ENCODE data around the gene PRKCB.

Gene PRKCB

DNA sequence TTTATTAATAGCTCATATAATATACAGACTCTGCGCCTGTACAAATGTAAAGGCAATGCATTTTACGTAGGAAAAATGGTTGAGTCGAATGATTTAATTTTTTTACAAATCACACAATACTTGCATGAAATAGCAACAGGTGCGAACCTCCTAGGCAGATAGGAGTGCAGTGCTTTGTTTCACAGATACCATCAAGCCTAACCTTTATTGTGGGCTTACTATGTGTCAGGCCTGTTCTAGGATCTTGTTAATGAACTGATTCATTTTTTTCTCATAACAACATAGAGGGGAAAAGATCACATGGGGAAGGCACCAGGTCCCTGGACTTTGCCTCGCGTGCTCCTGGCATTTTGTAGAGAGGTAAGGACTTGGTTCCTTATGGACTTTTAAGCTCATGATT, 107.8 kb downstream of the PRKCB start:
- no peak for DNase-seq (ENCODE audit: low spot score)

DNA sequence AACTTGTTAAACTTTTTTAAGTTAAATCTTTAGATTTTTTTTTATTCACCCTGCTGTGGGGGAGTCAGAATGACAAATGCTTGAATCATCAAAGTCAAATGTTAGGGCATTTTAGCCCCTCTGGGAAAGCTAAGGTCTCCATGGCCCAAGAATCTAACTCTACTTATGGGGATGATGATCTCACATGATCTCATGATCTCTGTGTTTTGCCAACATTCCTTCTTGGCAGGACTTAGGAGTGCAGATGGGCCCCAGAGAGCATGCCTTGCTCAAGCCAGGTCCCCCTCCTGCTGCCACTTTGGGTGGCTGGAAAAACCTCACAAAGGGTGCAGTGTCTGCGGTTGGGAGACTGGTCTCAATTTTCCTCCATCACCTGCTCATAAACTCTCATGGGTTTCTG, 108.6 kb downstream of the PRKCB start:
- DNase-seq (ENCODE audit: low spot score): no peak

DNA sequence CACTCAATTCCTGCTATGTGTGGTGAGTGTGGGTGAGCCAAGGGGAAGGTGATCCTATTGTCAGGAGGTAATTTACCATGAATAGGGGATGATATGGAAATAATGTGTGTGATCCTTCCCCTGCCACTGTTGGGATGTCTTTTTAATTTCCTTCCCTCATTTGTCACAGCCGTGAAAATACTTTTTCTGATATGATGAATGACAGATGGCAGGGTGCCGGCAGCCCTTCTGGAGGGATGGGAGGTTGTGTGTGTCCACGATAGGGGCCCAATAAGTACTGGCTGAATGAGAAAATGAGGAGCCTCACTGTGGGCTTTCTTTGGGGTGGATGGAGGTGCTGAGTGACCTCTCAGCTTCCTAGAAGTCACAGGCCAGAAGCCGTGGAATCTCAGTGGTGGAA, 109.5 kb downstream of the PRKCB start:
- no peak for DNase-seq (ENCODE audit: low spot score)

DNA sequence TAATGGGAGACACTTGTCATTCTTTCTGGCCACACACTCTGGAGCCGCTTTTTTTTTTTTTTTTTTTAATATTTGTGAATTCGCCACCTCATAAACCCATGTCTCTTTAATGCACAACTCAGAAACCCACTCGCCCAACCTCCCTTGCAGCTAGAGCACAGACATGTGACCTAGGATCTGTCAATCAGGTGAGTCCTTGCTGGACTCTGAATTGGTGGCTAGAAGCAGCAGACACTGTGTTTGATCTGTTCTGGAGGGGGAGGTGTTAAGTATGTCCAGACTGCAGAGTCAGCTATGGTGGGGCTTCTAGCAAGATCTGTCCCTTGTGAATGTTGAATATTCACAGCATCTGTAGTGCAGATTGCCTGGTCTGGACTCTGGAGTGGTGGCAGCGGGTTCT, 112.1 kb downstream of the PRKCB start:
- DNase-seq (ENCODE audit: low spot score): no peak

DNA sequence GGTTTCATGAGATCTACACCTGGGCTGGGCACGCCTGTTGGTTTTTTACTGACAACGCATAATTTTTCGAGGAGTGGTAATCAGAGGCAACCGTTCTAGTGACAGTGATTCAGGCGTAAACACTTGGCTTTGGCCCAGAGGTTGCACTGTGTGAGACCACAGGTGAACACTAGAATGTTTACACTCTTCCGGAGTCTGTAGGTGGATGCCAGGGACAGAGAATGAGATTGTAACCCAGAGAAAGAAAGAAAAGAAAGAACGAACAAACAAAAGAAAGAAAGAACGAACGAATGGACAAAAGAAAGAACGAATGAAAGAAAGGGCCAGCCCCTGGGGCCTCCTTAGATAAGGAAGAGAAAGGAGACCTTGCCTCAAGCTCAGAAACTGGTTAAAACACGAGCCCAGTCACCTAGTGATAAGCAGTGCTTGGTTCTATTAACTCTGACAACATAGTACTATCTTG, 113.2 kb downstream of the PRKCB start:
- DNase-seq (ENCODE audit: low spot score): peak; percentile 37

DNA sequence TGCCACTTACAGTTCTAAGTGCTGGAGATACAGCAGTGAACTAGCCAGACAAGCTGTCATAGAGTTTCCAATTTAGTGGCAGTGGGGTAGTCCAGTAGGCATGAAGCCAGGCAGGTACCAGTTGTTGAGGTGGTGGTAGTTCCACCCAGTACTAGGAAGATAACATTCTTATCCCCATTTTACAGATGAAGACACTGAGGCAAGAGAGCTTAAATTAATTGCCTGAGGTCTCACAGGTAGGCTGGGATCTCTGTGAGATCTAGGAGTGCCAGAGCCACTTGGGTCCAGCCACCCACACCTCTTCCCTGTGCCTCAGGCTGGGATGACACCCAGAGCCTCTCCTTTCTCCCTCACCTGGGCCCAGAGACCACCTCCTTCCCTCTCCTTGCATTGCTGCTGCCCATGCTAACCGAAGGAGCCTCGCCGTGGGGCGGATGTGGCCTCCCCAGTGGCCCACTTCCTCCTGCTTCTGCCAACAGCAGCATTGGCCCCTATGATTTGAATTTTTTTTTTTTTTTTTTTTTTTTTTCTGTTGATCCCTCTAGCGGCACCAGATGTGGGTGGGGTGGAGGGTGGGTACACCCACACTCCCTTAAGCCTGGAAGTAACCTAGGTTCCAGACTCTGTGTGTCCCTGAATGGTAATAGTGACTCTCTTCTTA, 114.0 kb downstream of the PRKCB start:
- DNase-seq (ENCODE audit: low spot score): peak; percentile 69

DNA sequence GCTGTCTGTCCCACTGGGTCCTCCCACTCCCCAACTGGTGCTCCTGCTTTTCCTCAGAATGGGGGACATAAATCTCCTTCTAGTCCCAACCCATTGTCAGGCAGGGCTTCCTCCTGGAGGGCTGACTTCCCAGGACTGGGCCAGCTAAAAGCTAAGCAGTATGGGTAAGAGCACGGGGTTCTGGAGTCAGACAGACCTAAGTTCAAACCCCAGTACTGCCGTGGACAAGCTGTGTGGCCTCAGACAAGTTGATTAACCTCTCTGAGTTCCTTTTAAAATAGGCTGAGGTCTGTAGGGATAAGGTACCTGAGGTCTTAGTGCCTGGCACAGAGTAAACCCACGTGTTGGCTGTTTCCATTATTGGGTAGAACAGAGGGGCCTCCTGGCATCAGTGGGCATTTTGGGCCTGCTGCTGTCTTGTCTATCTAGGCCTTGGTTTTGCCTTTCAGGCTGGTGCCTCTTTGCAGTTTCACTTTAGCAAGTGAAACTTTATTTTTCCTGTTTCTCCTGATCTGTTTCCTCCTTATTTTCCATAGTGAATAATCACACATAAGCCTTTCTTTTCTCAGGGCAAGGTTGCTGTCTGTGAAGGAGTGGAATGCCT, 114.6 kb downstream of the PRKCB start:
- no peak for DNase-seq (ENCODE audit: low spot score)

DNA sequence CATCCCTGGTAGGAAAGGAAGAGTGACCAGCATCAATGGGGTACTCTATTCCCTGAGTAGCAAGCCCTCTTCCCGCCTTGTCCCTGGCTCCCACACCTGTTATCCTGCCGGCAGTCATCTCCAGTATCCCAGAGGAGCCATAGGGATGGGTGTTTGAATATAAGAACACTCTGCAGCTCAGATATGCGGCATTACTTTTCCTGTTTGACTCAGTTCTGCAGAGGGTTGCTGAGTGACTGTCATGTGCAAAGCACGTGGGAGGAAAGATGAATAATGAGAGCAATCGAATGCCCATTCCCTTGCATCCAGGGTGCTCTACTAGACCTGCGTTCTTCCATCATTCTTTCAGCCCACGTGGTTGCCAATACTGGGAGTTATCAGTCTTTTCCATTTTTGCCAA, 115.1 kb downstream of the PRKCB start:
- peak; percentile 60 for DNase-seq (ENCODE audit: low spot score)

DNA sequence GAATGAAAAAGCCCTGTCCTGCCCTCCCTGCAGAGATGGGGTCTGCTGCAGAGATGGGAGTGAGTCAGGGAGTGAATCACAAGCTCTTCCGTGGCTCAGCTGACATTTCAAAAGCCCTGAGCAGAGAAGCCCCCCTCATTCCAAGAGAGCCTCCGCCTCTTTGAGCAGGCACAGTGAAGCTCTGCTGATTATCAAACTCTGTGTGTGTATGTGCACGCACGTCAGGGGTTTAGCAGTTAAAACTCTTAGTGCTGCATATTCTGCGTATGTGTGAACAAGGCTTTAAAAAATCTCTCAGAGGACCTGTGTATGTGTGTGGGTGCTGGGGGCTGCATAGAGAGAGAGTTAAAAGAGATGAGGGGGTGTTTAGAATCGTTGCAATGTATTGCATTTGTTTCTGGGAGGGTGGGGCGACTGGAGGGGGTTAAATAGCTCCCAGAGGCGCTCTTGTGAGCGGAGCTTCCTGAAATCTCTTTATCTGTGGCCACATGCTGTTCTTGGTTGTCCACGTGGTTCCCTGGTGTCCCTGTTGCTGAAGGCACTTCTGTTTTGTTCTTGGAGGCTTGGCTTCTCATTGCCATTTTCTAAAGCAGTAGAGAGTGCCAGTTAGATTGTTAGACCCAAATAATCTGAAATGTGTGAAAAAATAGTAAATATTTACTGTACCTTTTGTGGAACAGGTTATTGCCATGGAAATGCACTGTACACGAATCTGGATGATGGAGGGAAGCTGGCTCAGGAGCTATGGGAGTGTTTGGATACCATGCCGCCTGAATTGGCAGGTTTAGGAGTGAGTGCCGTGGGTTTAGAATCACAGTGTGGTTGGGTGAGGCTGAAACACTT, 116.6 kb downstream of the PRKCB start:
- DNase-seq (ENCODE audit: low spot score): no peak

DNA sequence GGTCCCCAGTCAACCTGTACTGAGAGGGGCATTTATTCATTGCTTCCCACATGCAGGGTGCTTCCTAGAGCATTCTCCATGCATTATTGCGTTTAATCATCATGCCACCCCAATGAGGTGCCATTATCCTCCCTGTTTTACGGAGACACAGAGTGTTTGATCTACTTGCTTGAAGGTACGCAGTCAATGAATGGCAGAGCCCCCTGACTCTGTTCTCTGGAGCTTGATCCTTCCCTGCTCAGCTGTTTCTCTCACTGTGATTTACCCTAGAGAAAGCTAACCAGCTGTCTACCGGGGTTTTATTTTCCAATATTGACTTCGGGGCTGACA, 117.2 kb downstream of the PRKCB start:
- no peak for DNase-seq (ENCODE audit: low spot score)

DNA sequence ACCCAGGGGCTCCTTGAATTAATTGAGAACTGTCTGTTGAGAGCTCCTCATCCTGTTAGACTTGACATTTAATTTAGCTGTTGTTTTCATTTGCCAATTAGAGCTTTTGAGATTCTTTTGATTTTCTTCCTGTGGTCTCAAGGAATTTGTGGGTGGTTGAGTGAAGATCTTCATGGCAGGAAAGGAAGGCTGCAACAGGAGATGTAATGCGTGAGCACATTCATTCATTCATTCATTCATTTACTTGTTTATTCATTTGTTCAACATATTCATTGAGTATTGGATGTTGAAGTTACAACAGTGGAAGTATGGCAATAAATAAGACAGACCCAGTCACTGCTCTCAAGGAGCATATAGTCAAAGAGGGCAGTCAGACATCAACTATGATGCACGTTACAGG, 117.7 kb downstream of the PRKCB start:
- no peak for DNase-seq (ENCODE audit: low spot score)

DNA sequence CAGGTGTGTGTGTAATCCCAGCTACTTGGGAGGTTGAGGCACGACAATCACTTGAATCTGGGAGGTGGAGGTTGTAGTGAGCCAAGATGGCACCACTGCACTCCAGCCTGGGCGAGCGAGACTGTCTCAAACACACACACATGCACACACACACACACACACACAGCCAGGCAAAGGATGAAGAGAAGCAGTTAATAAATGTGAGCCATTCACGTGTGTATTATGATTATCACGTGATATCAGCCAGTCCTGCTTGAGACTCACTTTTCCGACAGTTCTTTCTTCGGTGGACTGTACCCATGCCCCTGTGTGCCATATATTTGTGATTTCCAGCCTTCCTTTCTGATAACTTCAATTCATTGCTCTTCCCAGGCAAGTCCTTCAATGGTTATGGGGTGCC, 119.3 kb downstream of the PRKCB start:
- no peak for DNase-seq (ENCODE audit: low spot score)

DNA sequence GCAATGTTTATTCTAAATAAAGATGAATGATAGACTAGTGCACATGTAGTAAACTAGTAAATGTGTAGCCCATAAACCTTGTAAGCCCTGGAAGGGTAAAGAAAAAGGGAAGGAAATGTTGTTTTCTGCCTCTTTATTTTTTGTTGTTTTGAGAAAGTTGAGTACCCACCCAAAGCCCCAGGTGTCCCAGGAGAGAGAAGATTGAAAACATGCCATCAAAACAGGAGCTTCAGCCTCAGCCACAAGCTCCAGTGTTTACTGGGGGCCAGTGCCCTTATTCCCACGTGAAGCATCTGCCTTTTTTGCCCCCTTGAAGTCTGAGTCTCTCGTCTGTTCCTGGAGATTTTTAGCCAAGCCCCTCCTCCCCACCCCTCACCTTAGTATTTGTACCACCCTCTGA, 121.5 kb downstream of the PRKCB start:
- DNase-seq (ENCODE audit: low spot score): no peak

DNA sequence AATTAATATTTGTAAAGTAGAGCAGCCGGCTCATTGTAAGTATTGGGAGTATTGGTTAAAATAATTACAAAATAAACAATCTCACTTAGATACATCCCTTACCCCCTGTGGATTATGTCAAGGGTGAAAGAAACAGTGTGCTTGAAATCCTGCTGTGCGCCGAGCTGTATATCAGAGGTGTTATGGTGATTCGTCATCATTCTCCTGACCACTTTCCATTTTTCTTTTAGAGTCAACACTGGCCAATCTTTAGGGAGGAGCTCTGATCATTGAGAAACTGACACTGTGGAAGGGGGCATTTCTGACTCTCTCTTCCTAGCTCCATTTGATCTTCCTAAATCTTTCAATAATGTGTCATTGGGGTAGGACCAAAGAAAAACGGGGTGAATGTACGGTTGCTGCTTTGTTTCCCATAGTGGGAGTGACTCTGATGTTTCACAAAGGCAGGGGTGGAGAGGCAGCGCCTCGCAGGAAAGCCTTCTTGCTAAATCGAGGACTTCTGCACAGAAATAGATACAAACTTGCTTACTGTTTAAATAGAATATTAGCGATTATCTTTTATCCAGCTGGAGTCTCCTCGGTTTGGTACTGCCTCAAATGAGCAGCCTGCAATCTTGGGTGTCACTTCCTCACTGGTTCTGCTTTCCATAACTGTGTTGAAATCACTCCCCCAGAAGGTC, 123.4 kb downstream of the PRKCB start:
- no peak for DNase-seq (ENCODE audit: low spot score)

DNA sequence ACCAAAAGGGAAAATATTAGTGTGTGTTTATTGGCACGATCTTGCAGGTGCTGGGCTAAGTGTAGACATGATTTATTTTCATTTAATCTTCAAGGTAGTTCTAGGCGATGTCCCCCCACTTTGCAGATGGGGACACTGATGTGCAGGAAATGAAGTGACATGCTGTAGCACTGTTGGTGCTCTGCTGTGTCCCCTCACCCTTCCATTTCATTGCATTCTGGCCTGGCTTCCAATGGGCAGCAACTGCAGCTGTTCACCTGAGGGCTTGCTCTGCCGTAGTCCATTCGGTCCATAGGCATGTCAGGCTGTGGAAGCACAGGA, 123.9 kb downstream of the PRKCB start:
- no peak for DNase-seq (ENCODE audit: low spot score)

DNA sequence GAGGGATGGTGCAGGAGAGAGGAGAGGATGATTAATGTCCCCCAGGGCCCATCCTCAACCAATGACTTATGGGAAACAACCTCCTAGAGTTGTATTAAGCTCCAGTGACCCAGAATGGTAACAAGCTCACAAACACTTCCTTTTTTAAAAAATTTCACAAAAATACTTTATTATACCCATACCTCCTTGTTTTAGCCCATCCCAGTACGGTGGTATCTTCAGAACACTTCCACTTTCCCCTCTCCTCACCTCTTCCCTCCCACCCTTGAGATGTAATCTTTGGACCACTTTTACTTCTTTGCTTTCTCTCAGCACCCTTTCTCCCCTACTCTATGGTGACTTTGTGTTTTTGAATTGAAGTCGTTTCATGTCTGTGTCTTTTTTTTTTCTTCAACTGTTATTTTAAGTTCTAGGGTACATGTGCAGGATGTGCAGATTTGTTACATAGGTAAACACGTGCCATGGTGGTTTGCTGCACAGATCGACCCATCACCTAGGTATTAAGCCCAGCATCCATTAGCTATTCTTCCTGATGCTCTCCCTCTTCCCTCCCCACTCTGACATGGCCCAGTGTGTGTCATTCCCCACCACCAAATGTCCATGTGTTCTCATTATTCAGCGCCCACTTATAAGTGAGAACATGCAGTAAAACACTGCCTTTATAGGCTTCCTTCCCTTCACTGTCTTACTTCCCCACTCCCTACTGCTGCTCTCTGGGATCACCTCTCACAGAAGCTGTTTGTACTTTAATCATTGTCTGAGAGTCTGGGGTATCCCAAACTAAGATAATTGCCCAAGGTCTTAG, 124.5 kb downstream of the PRKCB start:
- DNase-seq (ENCODE audit: low spot score): no peak

DNA sequence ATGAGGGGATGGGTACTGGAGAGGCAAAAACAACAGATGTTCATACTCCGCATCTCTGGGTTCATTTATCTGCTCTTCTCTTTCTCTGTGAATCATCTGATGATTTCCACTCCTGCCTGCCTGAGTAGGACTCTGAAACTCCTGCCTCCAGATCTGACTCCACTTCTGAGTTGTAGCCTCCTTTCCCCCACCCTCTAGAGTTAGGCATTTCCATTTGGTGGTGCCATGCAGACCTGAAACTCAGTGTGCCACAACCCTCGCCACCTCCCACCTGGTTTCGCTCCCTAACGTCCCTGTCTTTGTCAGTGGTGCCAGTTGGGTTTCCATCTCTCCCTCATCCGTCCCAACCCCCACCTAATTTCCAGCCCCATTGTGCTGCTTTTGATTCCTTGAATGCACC, 126.2 kb downstream of the PRKCB start:
- DNase-seq (ENCODE audit: low spot score): peak; percentile 66

DNA sequence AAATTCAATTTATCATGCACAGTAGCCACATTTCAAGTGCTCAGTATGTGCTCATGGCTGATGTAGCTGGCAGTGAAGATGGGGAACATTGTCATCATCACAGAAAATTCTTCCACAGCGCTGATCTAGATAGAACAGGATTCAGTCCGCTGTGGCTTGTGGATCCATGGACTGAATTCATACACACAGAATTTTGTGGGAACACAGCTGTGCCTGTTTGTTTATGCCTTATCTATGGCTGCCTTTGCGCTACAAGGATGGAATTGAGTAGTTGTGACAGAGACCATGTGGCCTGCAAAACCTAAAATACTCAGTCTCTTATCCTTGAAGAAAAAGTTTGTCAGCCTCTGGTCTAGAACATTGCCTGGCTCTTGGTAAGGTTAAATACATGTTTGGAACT, 128.4 kb downstream of the PRKCB start:
- no peak for DNase-seq (ENCODE audit: low spot score)

DNA sequence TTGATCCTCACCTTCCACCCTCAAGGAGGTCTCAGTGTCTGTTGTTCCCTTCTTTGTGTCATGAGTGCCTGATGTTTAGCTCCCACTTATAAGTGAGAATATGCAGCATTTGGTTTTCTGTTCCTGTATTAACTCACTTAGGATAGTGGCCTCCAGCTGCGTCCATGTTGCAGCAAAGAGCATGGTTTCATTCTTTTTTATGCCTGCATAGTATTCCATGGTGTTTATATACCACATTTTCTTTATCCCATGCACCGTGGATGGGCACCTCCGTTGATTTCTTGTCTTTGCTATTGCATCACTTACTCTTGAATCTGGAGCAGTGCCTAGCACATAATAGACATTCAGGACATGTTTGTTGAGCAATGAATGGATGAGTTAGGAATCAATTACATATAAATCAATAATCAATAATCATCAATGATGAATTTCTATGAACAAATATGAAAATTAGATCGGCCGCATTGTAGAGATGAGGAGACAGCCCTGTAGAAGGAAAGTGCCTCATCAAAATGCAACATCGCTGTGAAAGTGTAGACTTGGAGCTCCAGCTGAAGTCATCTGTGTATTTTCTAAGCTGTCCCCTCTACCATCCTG, 129.5 kb downstream of the PRKCB start:
- no peak for DNase-seq (ENCODE audit: low spot score)

DNA sequence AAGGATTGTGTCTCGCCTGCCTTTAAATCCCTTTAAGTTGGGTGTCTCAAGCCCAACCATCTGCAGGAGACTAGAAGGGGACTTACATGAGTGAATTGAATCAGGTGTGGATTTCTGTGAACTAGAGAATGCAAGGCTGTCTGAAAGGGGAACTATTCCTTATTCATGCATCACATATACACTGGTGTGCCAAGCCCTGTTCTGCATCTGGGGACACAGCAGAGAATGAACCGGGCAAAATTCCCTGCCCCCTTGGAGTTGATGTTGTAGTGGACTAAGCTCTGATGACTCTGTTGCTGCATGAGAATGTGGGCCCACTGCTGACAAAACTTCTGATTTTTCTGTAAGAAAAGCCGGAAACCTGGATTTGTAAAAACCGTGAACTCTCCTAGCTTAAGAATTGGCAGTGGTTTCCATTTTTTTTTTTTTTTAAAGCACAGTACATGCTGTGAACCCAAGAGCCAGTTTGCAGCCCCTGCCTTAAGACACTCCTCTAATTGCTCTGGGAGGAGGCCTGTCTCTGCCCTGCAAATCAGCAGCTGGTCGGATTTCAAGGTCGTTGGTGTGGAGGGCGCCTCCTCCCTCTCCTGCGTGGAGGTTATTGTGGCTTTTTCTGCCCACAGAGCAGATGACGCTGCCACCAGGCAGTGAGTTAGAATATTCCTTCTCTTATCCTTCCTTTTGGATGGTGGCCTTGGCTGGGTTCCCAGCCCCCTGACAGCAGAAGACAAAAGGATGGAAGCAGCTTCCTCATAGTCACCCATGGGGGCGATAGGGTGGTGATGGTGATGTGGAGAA, 131.0 kb downstream of the PRKCB start:
- no peak for DNase-seq (ENCODE audit: low spot score)

DNA sequence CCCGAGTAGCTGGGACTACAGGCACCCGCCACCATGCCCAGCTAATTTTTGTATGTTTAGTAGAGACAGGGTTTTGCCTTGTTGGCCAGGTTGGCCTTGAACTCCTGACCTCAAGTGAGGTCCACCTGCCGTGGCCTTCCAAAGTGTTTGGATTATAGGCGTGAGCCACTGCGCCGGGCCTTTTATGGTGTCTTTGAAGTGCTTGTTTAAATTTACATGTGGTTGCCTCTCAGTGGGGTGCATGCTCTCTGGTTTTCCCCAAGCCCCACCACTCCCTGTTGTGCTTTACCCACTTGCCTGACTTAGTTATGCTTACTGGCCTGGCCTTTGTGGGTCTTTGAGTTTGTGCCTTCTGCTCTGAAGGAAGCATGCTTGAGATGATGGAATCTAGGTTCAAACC, 132.0 kb downstream of the PRKCB start:
- no peak for DNase-seq (ENCODE audit: low spot score)

All from activated CD4-positive, alpha-beta T cell treated with anti-CD3 and anti-CD28 coated beads, Interleukin-2, Interleukin-4, amounts not matched to agents 100 ng/mL and 50 ng/mL, durations not matched to agents 16 hours and 8 hours (primary cell).